Large intestine (tissue), 3 donors: ENCODE measurements around the gene ADK. TPM values are rescaled to one million over a fixed set of nuclear protein-coding genes. Genes with fewer than 3 reads are reported as not detected.

ENCODE experiments used
- DNase-seq, 2 donors: peaks; one replicate each; pipeline versions ENCODE4 v3.0.0 to v3.0.0-alpha.2; 2013
- H3K27ac ChIP-seq: one replicate; pipeline ENCODE4 v1.5.1; 2013; ENCODE audit warnings: low read length
- H3K27me3 ChIP-seq: 2 replicates; pipeline ENCODE4 v1.6.1; 2013; ENCODE audit warnings: low read length; ENCODE audit not compliant: control insufficient read depth, insufficient read depth
- H3K36me3 ChIP-seq: 2 replicates; pipeline ENCODE4 v1.6.1; 2013; ENCODE audit warnings: low read length; ENCODE audit not compliant: control insufficient read depth, insufficient read depth
- H3K4me1 ChIP-seq: one replicate; pipeline ENCODE4 v1.6.1; 2013; ENCODE audit warnings: low read length; ENCODE audit not compliant: control insufficient read depth, insufficient read depth
- H3K4me3 ChIP-seq: one replicate; pipeline ENCODE4 v1.5.1; 2013; ENCODE audit warnings: low read length
- H3K9me3 ChIP-seq: one replicate; pipeline ENCODE4 v1.6.1; 2013; ENCODE audit warnings: mild to moderate bottlenecking, low read depth, low read length, moderate library complexity; ENCODE audit not compliant: control insufficient read depth
- WGBS: methylation state at CpG from one replicate; pipeline ENCODE4 v1.1.5; 2013; ENCODE audit warnings: low lambda C conversion rate; ENCODE audit not compliant: insufficient coverage; 5-methylcytosine and 5-hydroxymethylcytosine counted together
- polyA plus RNA-seq: library from polyadenylated mRNA; unstranded; fragments of 120-200 nt; gene quantifications from one replicate; pipeline ENCODE4 v1.2.1, GENCODE V29; 2013

The ADK gene
- polyA plus RNA-seq, 1 donor: 30.1 TPM

DNA sequence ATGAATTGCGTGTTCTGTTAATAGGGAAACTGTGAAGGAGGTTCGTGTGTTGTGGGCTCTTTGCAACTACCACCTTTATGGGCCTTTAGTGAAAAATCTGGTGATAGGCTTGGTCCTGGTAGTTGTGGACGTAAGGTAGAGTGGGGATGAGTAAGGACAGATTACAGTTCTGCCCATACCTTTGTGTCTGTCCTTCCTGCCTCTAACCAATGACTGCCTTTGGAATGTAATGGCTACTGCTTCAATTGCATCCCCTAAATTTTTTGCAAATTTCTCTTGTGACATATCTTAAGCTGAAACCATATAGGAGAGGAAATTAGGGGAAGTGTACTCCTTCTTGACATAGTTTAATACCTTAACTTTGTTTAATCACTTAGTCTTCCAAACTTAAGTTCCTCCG is 82.3 kb downstream of the ADK start:
- Histone ChIP-seq H3K9me3 (no peaks in the 10 kb centered on the region), H3K27ac (no peak overlapping the region), H3K36me3 (no peaks in the 10 kb centered on the region), H3K4me1 (no peaks in the 10 kb centered on the region), H3K4me3 (no peak overlapping the region), H3K27me3 (no peaks in the 10 kb centered on the region)
- whole genome bisulfite sequencing: 100% methylated on average over 1 of the region's 4 CpGs
- no peak for DNase-seq

- no peak overlapping the region for H3K4me3 ChIP-seq
- DNase-seq: no peak
- no peak overlapping the region for H3K27ac ChIP-seq
- H3K9me3 ChIP-seq: no peaks in the 10 kb centered on the region
- H3K27me3 ChIP-seq: no peaks in the 10 kb centered on the region
- no peaks in the 10 kb centered on the region for H3K4me1 ChIP-seq
- no peaks in the 10 kb centered on the region for H3K36me3 ChIP-seq
- 100% methylated on average over 1 of the region's 1 CpG for WGBS
These were observed 83.5 kb downstream of the ADK start for GRCh38 chr10:74234569-74234968.

GRCh38 chr10:74238031-74238431 is 87.0 kb downstream of the ADK start:
- peaks cover 2% of the 10 kb centered on the region for H3K4me1 ChIP-seq
- H3K27me3 ChIP-seq: no peaks in the 10 kb centered on the region
- no peak overlapping the region for H3K27ac ChIP-seq
- no peaks in the 10 kb centered on the region for H3K9me3 ChIP-seq
- H3K36me3 ChIP-seq: peaks cover 6% of the 10 kb centered on the region
- H3K4me3 ChIP-seq: no peak overlapping the region
- no peak for DNase-seq
- no CpG with 5 or more reads among the region's 6 CpGs for WGBS

GRCh38 chr10:74238516-74238915 is 87.5 kb downstream of the ADK start:
- Histone ChIP-seq H3K4me3 (no peak overlapping the region), H3K4me1 (peaks cover 2% of the 10 kb centered on the region), H3K27me3 (no peaks in the 10 kb centered on the region), H3K9me3 (no peaks in the 10 kb centered on the region), H3K27ac (no peak overlapping the region), H3K36me3 (peaks cover 10% of the 10 kb centered on the region)
- no peak for DNase-seq
- no CpG with 5 or more reads among the region's 2 CpGs for WGBS

- Histone ChIP-seq H3K27ac (no peak overlapping the region), H3K27me3 (no peaks in the 10 kb centered on the region)
- no CpG with 5 or more reads among the region's 10 CpGs for WGBS
These were observed 92.0 kb downstream of the ADK start for GRCh38 chr10:74243067-74243466.

GRCh38 chr10:74244097-74244685 is 93.2 kb downstream of the ADK start:
- Histone ChIP-seq H3K4me3 (no peak overlapping the region), H3K9me3 (no peaks in the 10 kb centered on the region), H3K27me3 (no peaks in the 10 kb centered on the region), H3K27ac (no peak overlapping the region), H3K4me1 (peaks cover 2% of the 10 kb centered on the region), H3K36me3 (peaks cover 11% of the 10 kb centered on the region)
- WGBS: 20% methylated on average over 3 of the region's 3 CpGs
- DNase-seq: peak in 1 of 2 donors; percentile 21

More at GRCh38 chr10:74243067-74243466, 92.0 kb downstream of the ADK start:
- Histone ChIP-seq H3K9me3 (no peaks in the 10 kb centered on the region), H3K36me3 (peaks cover 11% of the 10 kb centered on the region), H3K4me3 (no peak overlapping the region), H3K4me1 (peaks cover 2% of the 10 kb centered on the region)
- no peak for DNase-seq

GRCh38 chr10:74244807-74245206 is 93.8 kb downstream of the ADK start:
- peaks cover 11% of the 10 kb centered on the region for H3K36me3 ChIP-seq

DNA sequence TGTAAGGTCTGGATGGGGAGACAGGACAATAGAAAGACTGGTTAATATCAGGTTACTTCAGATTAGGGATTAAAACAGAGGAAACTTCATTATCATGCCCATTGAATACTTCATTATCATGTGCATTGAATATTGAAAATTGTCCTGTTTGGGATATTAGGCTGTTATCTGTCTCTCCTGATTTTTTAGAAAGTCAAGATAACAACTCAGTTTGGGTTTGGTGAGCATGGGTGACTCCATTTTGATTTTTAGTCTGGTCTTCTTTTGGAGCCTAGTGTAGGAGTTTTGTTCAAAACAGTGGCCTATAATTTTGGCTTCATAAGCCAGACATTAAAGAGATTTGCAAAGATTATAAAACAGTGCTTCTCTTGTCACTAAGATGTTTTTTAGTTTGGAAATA is 95.5 kb downstream of the ADK start:
- H3K4me1 ChIP-seq: peaks cover 2% of the 10 kb centered on the region
- DNase-seq: no peak
- H3K27ac ChIP-seq: no peak overlapping the region
- H3K36me3 ChIP-seq: peaks cover 11% of the 10 kb centered on the region
- no peaks in the 10 kb centered on the region for H3K27me3 ChIP-seq
- no peaks in the 10 kb centered on the region for H3K9me3 ChIP-seq
- H3K4me3 ChIP-seq: no peak overlapping the region

More at GRCh38 chr10:74244807-74245206, 93.8 kb downstream of the ADK start:
- Histone ChIP-seq H3K4me3 (no peak overlapping the region), H3K4me1 (peaks cover 2% of the 10 kb centered on the region), H3K27ac (no peak overlapping the region), H3K27me3 (no peaks in the 10 kb centered on the region), H3K9me3 (no peaks in the 10 kb centered on the region)
- WGBS: 100% methylated on average over 2 of the region's 2 CpGs
- no peak for DNase-seq

GRCh38 chr10:74249865-74250264 is 98.8 kb downstream of the ADK start:
- Histone ChIP-seq H3K36me3 (no peaks in the 10 kb centered on the region), H3K9me3 (no peaks in the 10 kb centered on the region), H3K27ac (no peak overlapping the region), H3K4me1 (no peaks in the 10 kb centered on the region), H3K27me3 (no peaks in the 10 kb centered on the region), H3K4me3 (no peak overlapping the region)
- 100% methylated on average over 1 of the region's 1 CpG for WGBS
- no peak for DNase-seq

DNA sequence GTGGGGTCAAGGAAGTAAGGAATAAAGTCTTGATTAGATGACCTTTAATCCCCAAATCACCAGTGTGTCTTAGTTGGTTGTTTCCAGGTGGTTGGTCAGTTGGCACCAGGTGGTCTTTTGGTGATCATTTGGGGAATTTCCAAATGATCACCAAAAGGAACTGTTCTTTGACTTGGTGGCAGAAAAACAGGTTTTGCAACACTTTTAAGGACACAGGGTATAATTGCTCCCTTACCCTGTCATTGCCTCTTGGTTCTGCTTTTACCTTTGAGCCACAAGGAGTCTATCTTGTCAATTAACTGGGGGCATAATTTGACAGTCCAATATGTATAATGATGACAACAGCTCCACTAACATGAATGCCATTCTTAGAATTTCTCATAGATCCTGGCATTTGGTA is 104.2 kb downstream of the ADK start:
- Histone ChIP-seq H3K4me3 (no peak overlapping the region), H3K27ac (no peak overlapping the region), H3K27me3 (no peaks in the 10 kb centered on the region), H3K9me3 (no peaks in the 10 kb centered on the region), H3K4me1 (no peaks in the 10 kb centered on the region), H3K36me3 (no peaks in the 10 kb centered on the region)
- DNase-seq: no peak

GRCh38 chr10:74255888-74256357 is 104.9 kb downstream of the ADK start:
- DNase-seq: no peak

More at GRCh38 chr10:74255888-74256357, 104.9 kb downstream of the ADK start:
- H3K9me3 ChIP-seq: no peaks in the 10 kb centered on the region
- H3K4me1 ChIP-seq: no peaks in the 10 kb centered on the region
- H3K27ac ChIP-seq: no peak overlapping the region
- no peaks in the 10 kb centered on the region for H3K27me3 ChIP-seq
- 80% methylated on average over 1 of the region's 4 CpGs for WGBS
- H3K36me3 ChIP-seq: no peaks in the 10 kb centered on the region
- H3K4me3 ChIP-seq: no peak overlapping the region
